Measurements from ENCODE around the gene TNS3. TPM values are rescaled to one million over a fixed set of nuclear protein-coding genes. Genes with fewer than 3 reads are reported as not detected.
A peak's percentile ranks its signal among the peaks of the same experiment; 100 is the strongest.

Gene TNS3
- total RNA-seq, 1 donor from 2014 or later, result 40.8 TPM

DNA sequence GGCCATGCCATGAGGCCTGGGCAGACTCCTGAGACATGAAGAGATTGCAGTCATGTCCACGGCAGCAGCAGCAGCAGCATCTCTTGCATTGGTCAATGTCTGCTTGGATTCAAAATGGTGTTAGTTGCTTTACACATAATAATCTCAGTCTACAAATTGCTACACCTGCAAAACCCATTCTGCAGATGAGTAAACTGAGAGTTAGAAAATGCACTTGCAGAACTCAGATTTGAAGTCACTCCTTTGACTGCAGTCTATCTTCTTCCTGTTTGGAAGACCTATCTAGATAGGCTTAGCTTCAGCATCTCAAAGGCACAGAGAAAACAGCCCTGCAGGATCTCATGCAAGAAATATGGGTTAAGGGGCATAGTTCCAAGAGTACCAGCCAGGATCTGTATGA, 350.3 kb downstream of the TNS3 start:
- no peak overlapping the region for H3K4me3 ChIP-seq (ENCODE audit: low read depth, low read length)
- no peak for DNase-seq (ENCODE audit: low read depth)
- TF ChIP-seq CTCF (conservative IDR thresholded peaks at IDR 0.05; ENCODE audit: low read depth, low read length), result no peak

GRCh38 chr7:47231032-47231431, 350.9 kb downstream of the TNS3 start:
- no peak for TF ChIP-seq CTCF (conservative IDR thresholded peaks at IDR 0.05; ENCODE audit: low read depth, low read length)
- no peak overlapping the region for H3K4me3 ChIP-seq (ENCODE audit: low read depth, low read length)
- DNase-seq (ENCODE audit: low read depth), result no peak

DNA sequence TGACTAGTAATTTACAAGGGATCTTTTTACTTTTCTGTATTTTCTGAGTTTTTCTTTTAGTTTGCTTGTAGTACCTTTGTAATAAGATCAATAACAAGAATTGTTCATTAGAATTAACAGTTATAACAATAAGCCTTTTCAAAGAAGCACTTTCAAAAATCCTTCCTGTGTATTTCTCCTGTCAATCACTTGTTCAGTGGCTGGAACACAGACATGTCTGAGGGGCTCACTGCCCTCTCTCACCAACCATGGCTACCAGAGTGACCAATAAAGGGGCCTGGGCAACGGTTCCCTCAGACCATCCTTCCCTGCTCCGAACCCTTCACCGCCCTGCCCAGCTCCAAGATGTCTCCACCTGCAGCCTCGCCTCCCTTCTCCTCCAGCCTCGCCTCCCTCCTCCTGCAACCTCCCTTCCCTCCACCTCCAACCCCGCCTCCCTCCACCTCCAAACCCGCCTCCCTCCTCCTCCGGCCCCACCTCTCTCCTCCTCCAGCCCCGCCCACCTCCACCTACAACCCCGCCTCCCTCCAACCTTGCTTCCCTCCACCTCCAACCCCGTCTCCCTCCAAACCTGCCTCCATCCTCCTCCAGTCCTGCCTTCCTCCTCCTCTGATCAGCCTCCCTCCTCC, 353.4 kb downstream of the TNS3 start:
- no peak for DNase-seq (ENCODE audit: low read depth)
- TF ChIP-seq CTCF (conservative IDR thresholded peaks at IDR 0.05; ENCODE audit: low read depth, low read length), result no peak
- no peak overlapping the region for H3K4me3 ChIP-seq (ENCODE audit: low read depth, low read length)

DNA sequence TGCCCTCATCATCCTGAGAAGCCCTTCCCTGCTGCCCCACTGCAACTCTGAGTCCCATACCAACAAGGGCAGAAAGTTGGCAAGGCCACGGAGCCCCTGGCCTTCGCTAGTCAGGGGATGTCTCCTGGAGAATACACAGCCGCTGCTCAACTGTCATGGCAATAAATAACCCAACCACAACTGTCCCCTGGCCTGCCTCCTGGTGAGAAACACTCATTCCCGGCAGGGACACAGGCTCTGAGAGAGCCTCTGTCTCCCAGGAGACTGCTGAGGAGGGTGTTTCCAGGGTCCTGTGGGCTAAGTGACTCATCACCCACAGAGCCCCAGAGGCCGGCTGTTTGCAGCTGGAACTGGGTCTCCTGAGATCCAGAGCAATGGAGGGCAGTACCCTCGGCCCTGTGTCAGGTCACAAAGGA, 354.1 kb downstream of the TNS3 start:
- DNase-seq (ENCODE audit: low read depth), result peak; percentile 47
- H3K4me3 ChIP-seq (ENCODE audit: low read depth, low read length), result no peak overlapping the region
- no peak for TF ChIP-seq CTCF (conservative IDR thresholded peaks at IDR 0.05; ENCODE audit: low read depth, low read length)

DNA sequence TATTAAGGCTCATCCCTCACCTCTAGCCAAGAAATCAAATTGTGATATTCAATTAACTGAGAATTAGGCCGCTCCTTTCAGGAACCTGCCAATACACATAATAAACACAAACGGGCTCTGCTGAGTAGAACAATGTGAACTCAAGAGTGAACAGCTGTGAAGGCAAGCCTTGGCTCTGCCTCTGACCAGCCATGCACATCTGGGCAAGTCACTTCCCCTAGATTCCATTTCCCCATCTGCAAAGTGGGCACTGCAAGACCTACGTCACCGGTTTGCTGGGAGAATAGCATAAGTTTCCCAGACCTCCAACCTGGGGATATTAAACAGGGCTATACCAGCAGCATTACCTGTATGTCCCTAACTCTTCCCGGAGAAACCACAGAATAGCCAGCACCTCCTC, 355.2 kb downstream of the TNS3 start:
- DNase-seq (ENCODE audit: low read depth), result no peak
- TF ChIP-seq CTCF (conservative IDR thresholded peaks at IDR 0.05; ENCODE audit: low read depth, low read length), result no peak
- H3K4me3 ChIP-seq (ENCODE audit: low read depth, low read length), result no peak overlapping the region

DNA sequence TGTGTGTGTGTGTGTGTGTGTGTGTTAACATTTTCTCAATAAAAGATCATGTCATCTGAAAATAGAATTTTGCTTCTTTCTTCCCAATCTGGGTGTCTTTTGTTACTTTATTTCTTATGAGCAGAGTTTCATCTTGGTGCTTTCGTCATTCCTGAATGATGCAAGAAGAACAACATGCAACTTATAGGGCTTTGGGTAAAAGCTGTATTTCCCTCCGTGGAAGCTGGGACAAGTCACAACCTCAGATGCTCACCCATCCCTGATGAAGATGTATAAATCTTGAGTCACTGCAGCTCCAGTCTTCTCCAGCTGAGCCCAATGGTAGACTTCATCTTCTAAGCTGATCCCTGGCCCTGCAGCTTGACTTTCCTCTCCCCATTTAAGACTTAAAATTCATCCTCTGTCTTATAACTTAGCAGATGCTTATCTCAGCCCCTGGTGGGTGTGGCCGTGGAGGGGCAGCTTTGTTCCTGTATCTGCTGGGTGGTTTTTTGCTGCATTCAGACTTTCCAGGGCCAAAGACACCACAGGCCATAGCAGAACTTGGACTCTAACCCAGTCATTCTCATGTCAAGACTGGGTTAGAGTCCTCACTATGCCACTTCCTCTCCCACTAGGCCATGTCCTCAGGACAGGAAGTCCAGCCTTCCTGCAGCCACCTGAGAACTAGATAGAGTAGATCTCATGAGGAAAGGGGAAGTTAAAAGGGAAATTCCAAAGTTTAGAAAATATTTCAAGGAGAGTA, 356.4 kb downstream of the TNS3 start:
- DNase-seq (ENCODE audit: low read depth), result no peak
- H3K4me3 ChIP-seq (ENCODE audit: low read depth, low read length), result no peak overlapping the region
- TF ChIP-seq CTCF (conservative IDR thresholded peaks at IDR 0.05; ENCODE audit: low read depth, low read length), result no peak
